Brain microvascular endothelial cell (primary cell): ENCODE measurements around the gene TP53I11.

Experiments
- DNase-seq: peaks from one replicate; pipeline ENCODE4 v3.0.0-alpha.2; 2020
- H3K27ac ChIP-seq: fragments of 250-450 bp; sonication (Bioruptor Pico); 2 replicates; pipeline ENCODE4 v1.5.1; 2020; ENCODE audit warnings: mild to moderate bottlenecking, moderate library complexity
- H3K27me3 ChIP-seq: fragments of 250-450 bp; sonication (Bioruptor Pico); replicated peaks from 2 replicates; pipeline ENCODE4 v1.5.1; 2020; ENCODE audit warnings: mild to moderate bottlenecking
- H3K36me3 ChIP-seq: fragments of 250-450 bp; sonication (Bioruptor Pico); replicated peaks from 2 replicates; pipeline ENCODE4 v1.5.1; 2020; ENCODE audit warnings: mild to moderate bottlenecking
- H3K4me3 ChIP-seq: 2 replicates; pipeline ENCODE4 v1.5.1; 2011; ENCODE audit warnings: low read depth, mild to moderate bottlenecking, control low read depth, low read length, moderate library complexity
- in situ Hi-C: cut with HindIII; loops from 2 replicates; pipeline ENCODE4 v1.10.0; 2017; ENCODE audit warnings: low sequenced_read_pairs, low pct_ligation_motif_present
- TF ChIP-seq, protein P1 (sequence below): IDR thresholded peaks from 2 replicates; pipeline ENCODE4 v1.5.1; 2011; ENCODE audit warnings: low read depth, mild to moderate bottlenecking, moderate library complexity, low read length, control low read depth, inconsistent platforms; ENCODE audit errors: missing control alignments

The TP53I11 gene

GRCh38 chr11:44947114-44947513, 3.6 kb downstream of the TP53I11 start:
- Histone ChIP-seq H3K27me3 (no peaks in the 10 kb centered on the region), H3K4me3 (no peak overlapping the region), H3K36me3 (no peaks in the 10 kb centered on the region), H3K27ac (no peak overlapping the region)
- DNase-seq: no peak
- TF ChIP-seq, protein P1, sequence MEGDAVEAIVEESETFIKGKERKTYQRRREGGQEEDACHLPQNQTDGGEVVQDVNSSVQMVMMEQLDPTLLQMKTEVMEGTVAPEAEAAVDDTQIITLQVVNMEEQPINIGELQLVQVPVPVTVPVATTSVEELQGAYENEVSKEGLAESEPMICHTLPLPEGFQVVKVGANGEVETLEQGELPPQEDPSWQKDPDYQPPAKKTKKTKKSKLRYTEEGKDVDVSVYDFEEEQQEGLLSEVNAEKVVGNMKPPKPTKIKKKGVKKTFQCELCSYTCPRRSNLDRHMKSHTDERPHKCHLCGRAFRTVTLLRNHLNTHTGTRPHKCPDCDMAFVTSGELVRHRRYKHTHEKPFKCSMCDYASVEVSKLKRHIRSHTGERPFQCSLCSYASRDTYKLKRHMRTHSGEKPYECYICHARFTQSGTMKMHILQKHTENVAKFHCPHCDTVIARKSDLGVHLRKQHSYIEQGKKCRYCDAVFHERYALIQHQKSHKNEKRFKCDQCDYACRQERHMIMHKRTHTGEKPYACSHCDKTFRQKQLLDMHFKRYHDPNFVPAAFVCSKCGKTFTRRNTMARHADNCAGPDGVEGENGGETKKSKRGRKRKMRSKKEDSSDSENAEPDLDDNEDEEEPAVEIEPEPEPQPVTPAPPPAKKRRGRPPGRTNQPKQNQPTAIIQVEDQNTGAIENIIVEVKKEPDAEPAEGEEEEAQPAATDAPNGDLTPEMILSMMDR: no peak
- in situ Hi-C loops: loop anchor here (25.0 kb wide), 1 partner anchor 390 kb away; no protein-coding TSS in a partner anchor

DNA sequence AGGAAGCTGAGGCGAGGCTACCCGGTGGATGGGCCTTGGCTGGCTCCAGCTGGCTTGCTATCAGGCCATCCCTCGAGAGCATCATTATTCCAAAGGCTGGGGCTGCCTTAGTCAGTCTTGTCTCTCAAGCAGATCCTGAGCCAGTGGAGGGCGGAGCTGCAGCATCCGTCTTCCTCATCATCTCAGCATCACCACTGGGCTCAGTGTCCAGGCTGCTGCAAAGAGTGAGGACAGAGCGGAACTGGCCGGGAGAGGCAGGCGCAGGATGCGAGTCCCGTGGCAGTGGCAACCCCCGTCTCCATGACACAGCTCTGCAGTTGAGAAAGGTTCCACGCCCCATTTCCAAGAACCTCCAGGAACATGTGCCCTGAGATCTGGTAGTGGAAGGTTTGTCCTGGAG, 4.4 kb downstream of the TP53I11 start:
- DNase-seq: no peak
- Histone ChIP-seq H3K36me3 (no peaks in the 10 kb centered on the region), H3K4me3 (no peak overlapping the region), H3K27ac (no peak overlapping the region), H3K27me3 (no peaks in the 10 kb centered on the region)
- TF ChIP-seq, protein P1: no peak
- in situ Hi-C loops: loop anchor here (25.0 kb wide), 1 partner anchor 391 kb away; no protein-coding TSS in a partner anchor

DNA sequence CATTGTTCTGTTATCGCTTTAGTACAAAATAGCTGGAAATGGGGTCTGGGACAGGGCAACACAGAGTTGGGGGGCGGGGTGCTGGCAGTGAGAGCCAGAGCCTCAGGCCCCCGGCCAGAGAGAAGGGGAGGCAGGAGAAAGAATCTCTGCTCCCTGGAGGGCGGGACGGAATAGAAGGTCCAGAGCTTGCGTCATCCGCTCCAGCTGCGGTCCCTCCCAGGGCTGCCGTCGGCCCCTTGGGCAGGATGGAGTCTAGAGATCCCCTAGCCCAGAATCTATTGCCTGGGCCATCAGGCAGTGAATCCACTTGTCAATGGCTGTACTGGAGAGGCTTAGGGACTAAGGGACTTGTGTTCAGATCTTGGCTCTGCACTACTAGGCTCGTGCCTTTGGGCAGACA, 5.0 kb downstream of the TP53I11 start:
- H3K27me3 ChIP-seq: no peaks in the 10 kb centered on the region
- TF ChIP-seq, protein P1: no peak
- no peak for DNase-seq
- in situ Hi-C loops: loop anchor here (25.0 kb wide), 1 partner anchor 392 kb away; no protein-coding TSS in a partner anchor
- H3K36me3 ChIP-seq: no peaks in the 10 kb centered on the region
- no peak overlapping the region for H3K4me3 ChIP-seq
- H3K27ac ChIP-seq: no peak overlapping the region

DNA sequence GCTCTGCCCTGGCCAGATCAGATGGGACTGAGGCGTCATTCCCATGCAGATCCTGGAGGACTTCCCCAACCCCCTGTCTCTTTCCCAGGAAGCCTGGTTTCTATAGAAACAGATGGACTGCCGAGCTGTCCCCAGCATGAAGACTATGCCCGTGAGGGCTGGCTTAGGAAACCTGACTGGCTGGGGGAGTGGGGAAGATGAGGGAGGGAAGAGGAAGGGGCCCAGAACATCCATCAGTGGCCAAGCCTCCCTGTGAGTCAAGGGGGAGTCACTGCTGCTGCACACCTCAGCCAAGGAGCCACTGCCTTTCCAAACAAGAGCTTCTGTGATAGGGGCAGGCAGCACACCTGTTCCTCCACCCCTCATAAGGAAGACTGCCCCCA, 5.8 kb downstream of the TP53I11 start:
- Histone ChIP-seq H3K36me3 (no peaks in the 10 kb centered on the region), H3K27ac (no peak overlapping the region), H3K27me3 (no peaks in the 10 kb centered on the region), H3K4me3 (no peak overlapping the region)
- TF ChIP-seq, protein P1: no peak
- no peak for DNase-seq
- in situ Hi-C loops: loop anchor here (25.0 kb wide), 1 partner anchor 392 kb away; no protein-coding TSS in a partner anchor

- TF ChIP-seq, protein P1: no peak
- no peak for DNase-seq
- no peak overlapping the region for H3K27ac ChIP-seq
- no peak overlapping the region for H3K4me3 ChIP-seq
- H3K27me3 ChIP-seq: no peaks in the 10 kb centered on the region
- no peaks in the 10 kb centered on the region for H3K36me3 ChIP-seq
- in situ Hi-C loops: loop anchor here (25.0 kb wide), 1 partner anchor 393 kb away; no protein-coding TSS in a partner anchor
Measured at GRCh38 chr11:44944181-44944852, 6.4 kb downstream of the TP53I11 start.

GRCh38 chr11:44943696-44944095, 7.0 kb downstream of the TP53I11 start:
- no peak overlapping the region for H3K27ac ChIP-seq
- H3K4me3 ChIP-seq: no peak overlapping the region
- H3K36me3 ChIP-seq: no peaks in the 10 kb centered on the region
- in situ Hi-C loops: loop anchor here (25.0 kb wide), 1 partner anchor 394 kb away; no protein-coding TSS in a partner anchor
- no peaks in the 10 kb centered on the region for H3K27me3 ChIP-seq
- TF ChIP-seq, protein P1: no peak
- no peak for DNase-seq
